IMR-90 (cell line): Measurements from ENCODE around the gene TMEM9. TPM values are rescaled to one million over a fixed set of nuclear protein-coding genes. Genes with fewer than 3 reads are reported as not detected.

Experiments
- ATAC-seq: fragments of 200-7000 bp; cut with Tn5 transposase; 2 replicates; pipeline ENCODE4 v1.9.1; 2020; ENCODE audit warnings: low read depth, mild to moderate bottlenecking, moderate library complexity
- BruUV-seq: library from RNA; stranded (reverse); fragments of 400-500 nt; replicated peaks from 2 replicates; lab custom pipeline; 2021; lab: Mats Ljungman, UMichigan
- CTCF ChIA-PET: fragments of 300-600 bp; formaldehyde crosslinking; extraction: SDS; loops from one replicate; lab custom pipeline; 2021; ENCODE audit warnings: antibody characterized with exemption; lab: Yijun Ruan, JAX
- POLR2A ChIA-PET: fragments of 300-600 bp; sonication (Branson Sonifier 250); formaldehyde crosslinking; loops from one replicate; lab custom pipeline; 2022; ENCODE audit warnings: antibody characterized with exemption; ENCODE audit not compliant: unreplicated experiment; lab: Charles Lee
- DNase-seq: peaks from one replicate; pipeline ENCODE4 v3.0.0; 2013
- H2AFZ ChIP-seq: replicated peaks from 2 replicates; pipeline ENCODE3; 2013; ENCODE audit warnings: low read length, mild to moderate bottlenecking; ENCODE audit not compliant: poor library complexity
- H2AK5ac ChIP-seq: 2 replicates; pipeline ENCODE4 v1.6.1; 2013; ENCODE audit warnings: low read depth, low read length, inconsistent platforms
- H2AK9ac ChIP-seq: replicated peaks from 2 replicates; pipeline ENCODE3; 2013; ENCODE audit warnings: mild to moderate bottlenecking, low read depth, low read length, moderate library complexity; ENCODE audit not compliant: poor library complexity
- H2BK120ac ChIP-seq: 2 replicates; pipeline ENCODE4 v1.6.1; 2013; ENCODE audit warnings: low read depth, low read length, inconsistent platforms
- H2BK15ac ChIP-seq: 3 replicates; pipeline ENCODE4 v1.6.1; 2013; ENCODE audit warnings: low read depth, low read length, inconsistent platforms
- H2BK20ac ChIP-seq: 2 replicates; pipeline ENCODE4 v1.6.1; 2013; ENCODE audit warnings: low read depth, mild to moderate bottlenecking, inconsistent platforms, low read length, moderate library complexity
- H2BK5ac ChIP-seq: 2 replicates; pipeline ENCODE4 v1.6.1; 2013; ENCODE audit warnings: mild to moderate bottlenecking, low read depth, low read length, inconsistent platforms; ENCODE audit not compliant: poor library complexity, severe bottlenecking
- H3K14ac ChIP-seq: replicated peaks from 2 replicates; pipeline ENCODE4 v1.6.1; 2013; ENCODE audit warnings: low read depth, low read length, inconsistent platforms
- H3K18ac ChIP-seq: 2 replicates; pipeline ENCODE4 v1.6.1; 2013; ENCODE audit warnings: low read depth, low read length, control low read depth
- H3K23ac ChIP-seq: 2 replicates; pipeline ENCODE4 v1.6.1; 2013; ENCODE audit warnings: low read depth, low read length, inconsistent platforms
- H3K27ac ChIP-seq: 2 replicates; pipeline ENCODE4 v1.5.1; 2013; ENCODE audit warnings: mild to moderate bottlenecking, control low read depth, low read length; ENCODE audit not compliant: insufficient read depth
- H3K27me3 ChIP-seq: 2 replicates; pipeline ENCODE4 v1.6.1; 2013; ENCODE audit warnings: low read length; ENCODE audit not compliant: control insufficient read depth, insufficient read depth
- H3K36me3 ChIP-seq: 2 replicates; pipeline ENCODE4 v1.6.1; 2013; ENCODE audit warnings: low read length, mixed read lengths; ENCODE audit not compliant: control insufficient read depth, insufficient read depth
- H3K4ac ChIP-seq: 2 replicates; pipeline ENCODE4 v1.6.1; 2013; ENCODE audit warnings: low read depth, low read length, inconsistent platforms
- H3K4me1 ChIP-seq: 2 replicates; pipeline ENCODE4 v1.6.1; 2013; ENCODE audit warnings: low read length, mixed read lengths; ENCODE audit not compliant: control insufficient read depth, insufficient read depth
- H3K4me2 ChIP-seq: 2 replicates; pipeline ENCODE4 v1.6.1; 2013; ENCODE audit warnings: low read depth, mild to moderate bottlenecking, control low read depth, low read length, moderate library complexity
- H3K4me3 ChIP-seq: 2 replicates; pipeline ENCODE4 v1.5.1; 2013; ENCODE audit warnings: low read depth, mild to moderate bottlenecking, control low read depth, low read length, moderate library complexity; ENCODE audit not compliant: insufficient read depth
- H3K56ac ChIP-seq: 2 replicates; pipeline ENCODE4 v1.6.1; 2013; ENCODE audit warnings: low read length, inconsistent platforms; ENCODE audit not compliant: insufficient read depth; ENCODE audit errors: extremely low read depth
- H3K79me1 ChIP-seq, 2 experiments: 2 replicates each; pipeline ENCODE4 v1.6.1; 2013; ENCODE audit warnings: low read length in 2 of 2, inconsistent platforms in 1 of 2, low read depth in 1 of 2
- H3K9ac ChIP-seq: 2 replicates; pipeline ENCODE4 v1.6.1; 2013; ENCODE audit warnings: low read depth, low read length, control low read depth
- H3K9me1 ChIP-seq: 2 replicates; pipeline ENCODE4 v1.6.1; 2013; ENCODE audit warnings: low read length, inconsistent platforms; ENCODE audit not compliant: insufficient read depth
- H3K9me3 ChIP-seq: 2 replicates; pipeline ENCODE4 v1.6.1; 2013; ENCODE audit warnings: low read length; ENCODE audit not compliant: control insufficient read depth, insufficient read depth
- H4K20me1 ChIP-seq: 2 replicates; pipeline ENCODE4 v1.6.1; 2013; ENCODE audit warnings: low read length, inconsistent platforms; ENCODE audit not compliant: insufficient read depth
- H4K5ac ChIP-seq: 2 replicates; pipeline ENCODE4 v1.6.1; 2013; ENCODE audit warnings: mild to moderate bottlenecking, low read depth, low read length, control low read depth
- H4K8ac ChIP-seq, 2 experiments: 2 replicates each; pipeline ENCODE4 v1.6.1; 2013; ENCODE audit warnings: low read depth in 2 of 2, low read length in 2 of 2, control low read depth in 1 of 2, inconsistent platforms in 1 of 2
- H4K91ac ChIP-seq: 2 replicates; pipeline ENCODE4 v1.6.1; 2013; ENCODE audit warnings: low read depth, low read length, inconsistent platforms; ENCODE audit not compliant: insufficient read depth
- BHLHE40 ChIP-seq: fragments of 150-350 bp; IDR thresholded peaks from 2 replicates; pipeline ENCODE4 v1.6.1; 2016; ENCODE audit warnings: mild to moderate bottlenecking, low read depth, low read length
- CEBPB ChIP-seq: IDR thresholded peaks from 2 replicates; pipeline ENCODE4 v1.6.1; 2012; ENCODE audit warnings: low read depth, low read length, improper control_type of control experiment
- CHD1 ChIP-seq: IDR thresholded peaks from 2 replicates; pipeline ENCODE4 v1.6.1; 2012; ENCODE audit warnings: low read depth, low read length, improper control_type of control experiment
- CTCF ChIP-seq: conservative IDR thresholded peaks from 2 replicates; pipeline ENCODE4 v1.5.1; 2012; ENCODE audit warnings: mild to moderate bottlenecking, low read depth, low read length, improper control_type of control experiment
- ELK1 ChIP-seq: fragments of 150-350 bp; IDR thresholded peaks from 2 replicates; pipeline ENCODE4 v1.6.1; 2016; ENCODE audit warnings: low read depth, mild to moderate bottlenecking, low read length, moderate library complexity, borderline replicate concordance
- FOS ChIP-seq: fragments of 150-350 bp; IDR thresholded peaks from 2 replicates; pipeline ENCODE4 v1.6.1; 2016; ENCODE audit warnings: low read depth, low read length
- MAFK ChIP-seq: IDR thresholded peaks from 2 replicates; pipeline ENCODE4 v1.6.1; 2012; ENCODE audit warnings: low read depth, low read length, improper control_type of control experiment
- MAZ ChIP-seq: IDR thresholded peaks from 2 replicates; pipeline ENCODE4 v1.6.1; 2012; ENCODE audit warnings: low read depth, mild to moderate bottlenecking, low read length, improper control_type of control experiment, moderate library complexity, borderline replicate concordance
- MXI1 ChIP-seq: IDR thresholded peaks from 2 replicates; pipeline ENCODE4 v1.6.1; 2012; ENCODE audit warnings: low read depth, mild to moderate bottlenecking, low read length, moderate library complexity, borderline replicate concordance
- NFE2L2 ChIP-seq: fragments of 150-350 bp; IDR thresholded peaks from 2 replicates; pipeline ENCODE4 v1.6.1; 2016; ENCODE audit warnings: low read depth, mild to moderate bottlenecking, low read length
- POLR2A ChIP-seq: IDR thresholded peaks from 2 replicates; pipeline ENCODE4 v1.6.1; 2012; ENCODE audit warnings: mild to moderate bottlenecking, low read depth, low read length
- RAD21 ChIP-seq: IDR thresholded peaks from 2 replicates; pipeline ENCODE4 v1.6.1; 2012; ENCODE audit warnings: low read length, improper control_type of control experiment
- RCOR1 ChIP-seq: IDR thresholded peaks from 2 replicates; pipeline ENCODE4 v1.6.1; 2012; ENCODE audit warnings: mild to moderate bottlenecking, low read length, improper control_type of control experiment; ENCODE audit not compliant: insufficient replicate concordance
- RFX5 ChIP-seq: IDR thresholded peaks from 2 replicates; pipeline ENCODE4 v1.8.0; 2012; ENCODE audit warnings: low read depth, mild to moderate bottlenecking, low read length, moderate library complexity
- SMC3 ChIP-seq: fragments of 150-350 bp; IDR thresholded peaks from 2 replicates; pipeline ENCODE4 v1.6.1; 2016; ENCODE audit warnings: low read depth, mild to moderate bottlenecking, antibody characterized with exemption, low read length, moderate library complexity
- USF2 ChIP-seq: fragments of 150-350 bp; IDR thresholded peaks from 2 replicates; pipeline ENCODE4 v1.6.1; 2017; ENCODE audit warnings: mild to moderate bottlenecking, antibody characterized with exemption, low read length, low read depth
- WGBS, 2 experiments: methylation state at CpG; one replicate each; pipeline versions ENCODE4 v1.1.5 to v1.1.7; 2013; ENCODE audit warnings: missing lambda C conversion rate in 2 of 2; ENCODE audit not compliant: insufficient read length in 1 of 2; ENCODE audit errors: extremely low coverage in 2 of 2; 5-methylcytosine and 5-hydroxymethylcytosine counted together
- dilution Hi-C: fragments of 300-500 bp; cut with HindIII; formaldehyde crosslinking; loops from one replicate; pipeline ENCODE4 v1.14.3; 2018; ENCODE audit warnings: low sequenced_read_pairs; ENCODE audit not compliant: unreplicated experiment
- in situ Hi-C: fragments of 300-500 bp; cut with MboI; formaldehyde crosslinking; loops from 3 replicates; pipeline ENCODE4 v1.14.3; 2019; ENCODE audit warnings: low sequenced_read_pairs, inconsistent platforms, mixed read lengths
- intact Hi-C: fragments of 100-400 bp; cut with micrococcal nuclease; formaldehyde crosslinking; loops from 2 replicates; pipeline ENCODE4 v1.10.0; 2022
- polyA plus RNA-seq, 3 experiments: library from polyadenylated mRNA; depleted of rRNA; stranded (reverse); fragments of >200 nt; gene quantifications; 2 replicates each; pipeline ENCODE4 v1.2.3, GENCODE V29; 2012; ENCODE audit warnings: low replicate concordance in 1 of 3
- total RNA-seq: library from RNA; depleted of rRNA; stranded (reverse); fragments of >200 nt; gene quantifications from 2 replicates; pipeline ENCODE4 v1.2.3, GENCODE V29; 2012

The TMEM9 gene
- total and polyA plus RNA-seq, 2 of the 4 experiments (the other 2 are of a cell fraction) = 76.7 to 107 TPM

GRCh38 chr1:201128962-201129361 is 25.3 kb downstream of the TMEM9 start:
- Histone ChIP-seq H3K36me3 (no peaks in the 10 kb centered on the region; the same call in 1 of the 2 replicates), H3K79me1 (no peaks in the 10 kb centered on the region), H3K27me3 (peaks cover 19% of the 10 kb centered on the region), H2BK120ac (no peak overlapping the region), H3K9me1 (0 out of 2 replicates have a peak, but pooled peaks cover 2% of the 10 kb centered on the region), H2AFZ (no peak overlapping the region), H3K27ac (no peak overlapping the region), H4K5ac (no peak overlapping the region), H4K91ac (no peak overlapping the region), H2BK5ac (no peak overlapping the region), H3K9me3 (no peaks in the 10 kb centered on the region), H2AK5ac (no peak overlapping the region), H2AK9ac (no peak overlapping the region), H4K8ac (no peak overlapping the region), H3K18ac (no peak overlapping the region), H4K20me1 (no peaks in the 10 kb centered on the region), H3K14ac (no peak overlapping the region), H3K9ac (no peak overlapping the region), H3K4me3 (no peak overlapping the region), H3K4me2 (no peak overlapping the region), H2BK15ac (no peak overlapping the region), H3K4me1 (peaks cover 2% of the 10 kb centered on the region; the same call in 1 of the 2 replicates), H2BK20ac (no peak overlapping the region), H3K56ac (no peak overlapping the region), H3K23ac (no peak overlapping the region), H3K4ac (no peak overlapping the region)
- ChIA-PET POLR2A (no interaction called here), CTCF (interaction anchor here (1.7 kb wide), 1 partner anchor 10 kb away, joined by 4 read pairs; no protein-coding TSS in a partner anchor)
- dilution Hi-C loops (no loop called here), in situ Hi-C loops (no loop called here), intact Hi-C loops (no loop called here)
- ATAC-seq (no peak), DNase-seq (no peak)
- TF ChIP-seq RAD21 (no peak), MAFK (no peak), SMC3 (no peak), CHD1 (no peak), USF2 (no peak), RFX5 (no peak), BHLHE40 (no peak), POLR2A (no peak), CEBPB (no peak), ELK1 (no peak), FOS (no peak), MAZ (no peak), NFE2L2 (no peak), MXI1 (no peak), RCOR1 (no peak), CTCF (no peak)
- WGBS, 2 experiments = 91% methylated on average over 3 of the region's 13 CpGs; no CpG with 5 or more reads in 1 of the 2 experiments
- BruUV-seq = no TSS peak
